T-helper 17 cell (primary cell): ENCODE measurements around the gene TEX29. TPM values are rescaled to one million over a fixed set of nuclear protein-coding genes. Genes with fewer than 3 reads are reported as not detected.
A peak's percentile ranks its signal among the peaks of the same experiment; 100 is the strongest.

Source experiments
- ATAC-seq: fragments of 150-1000 bp; cut with Tn5 transposase; 2 replicates; pipeline ENCODE4 v1.10.0; 2021; ENCODE audit warnings: mild to moderate bottlenecking, moderate library complexity
- DNase-seq, 3 donors: peaks; one replicate each; pipeline versions ENCODE4 v3.0.0 to v3.0.0-alpha.2; 2020 to 2021
- H3K9me3 ChIP-seq: one replicate; pipeline ENCODE4 v1.7.0; 2013; ENCODE audit warnings: low read length, mild to moderate bottlenecking; ENCODE audit not compliant: control insufficient read depth, poor library complexity, severe bottlenecking
- H3K27ac Mint-ChIP-seq: one replicate; pipeline ENCODE4 v1.8.0; 2022; ENCODE audit warnings: mild to moderate bottlenecking, moderate library complexity, mixed read lengths
- H3K27me3 Mint-ChIP-seq: one replicate; pipeline ENCODE4 v1.8.0; 2022; ENCODE audit warnings: mixed read lengths
- H3K36me3 Mint-ChIP-seq: one replicate; pipeline ENCODE4 v1.8.0; 2022; ENCODE audit warnings: low read depth, mixed read lengths
- H3K4me1 Mint-ChIP-seq: one replicate; pipeline ENCODE4 v1.8.0; 2022; ENCODE audit warnings: mild to moderate bottlenecking, mixed read lengths
- H3K4me3 Mint-ChIP-seq: one replicate; pipeline ENCODE4 v1.8.0; 2022; ENCODE audit warnings: mild to moderate bottlenecking, moderate library complexity, mixed read lengths
- total RNA-seq, 4 donors: library from RNA in 2 of 4; stranded (reverse) in 2 of 4; gene quantifications; one replicate each; pipeline ENCODE4 v1.2.3 and lab custom pipeline; 2022 to 2026

Gene TEX29
- total RNA-seq, 2 donors from 2014 or later, result not detected

- no peak overlapping the region for H3K4me3 Mint-ChIP-seq
- DNase-seq, result no peak
- ATAC-seq, result no peak
Measured at GRCh38 chr13:111328574-111329410, 8.3 kb downstream of the TEX29 start.

GRCh38 chr13:111329641-111330040, 9.2 kb downstream of the TEX29 start:
- H3K27ac Mint-ChIP-seq, result no peak overlapping the region
- peaks cover 2% of the 10 kb centered on the region for H3K4me1 Mint-ChIP-seq
- peaks cover 3% of the 10 kb centered on the region for H3K36me3 Mint-ChIP-seq
- DNase-seq, result no peak
- no peaks in the 10 kb centered on the region for H3K27me3 Mint-ChIP-seq
- no peak overlapping the region for H3K4me3 Mint-ChIP-seq
- H3K9me3 ChIP-seq, result no peaks in the 10 kb centered on the region
- no peak for ATAC-seq

More at GRCh38 chr13:111328574-111329410, 8.3 kb downstream of the TEX29 start:
- Mint-ChIP-seq H3K27me3 (no peaks in the 10 kb centered on the region), H3K36me3 (peaks cover 3% of the 10 kb centered on the region), H3K4me1 (peaks cover 3% of the 10 kb centered on the region), H3K27ac (no peak overlapping the region)
- H3K9me3 ChIP-seq, result no peaks in the 10 kb centered on the region

- Mint-ChIP-seq H3K27me3 (no peaks in the 10 kb centered on the region), H3K27ac (no peak overlapping the region), H3K4me1 (peaks cover 2% of the 10 kb centered on the region), H3K4me3 (no peak overlapping the region), H3K36me3 (peaks cover 3% of the 10 kb centered on the region)
- DNase-seq, result no peak
- ATAC-seq, result no peak
- H3K9me3 ChIP-seq, result no peaks in the 10 kb centered on the region
Measured at GRCh38 chr13:111330066-111330610, 9.7 kb downstream of the TEX29 start.

DNA sequence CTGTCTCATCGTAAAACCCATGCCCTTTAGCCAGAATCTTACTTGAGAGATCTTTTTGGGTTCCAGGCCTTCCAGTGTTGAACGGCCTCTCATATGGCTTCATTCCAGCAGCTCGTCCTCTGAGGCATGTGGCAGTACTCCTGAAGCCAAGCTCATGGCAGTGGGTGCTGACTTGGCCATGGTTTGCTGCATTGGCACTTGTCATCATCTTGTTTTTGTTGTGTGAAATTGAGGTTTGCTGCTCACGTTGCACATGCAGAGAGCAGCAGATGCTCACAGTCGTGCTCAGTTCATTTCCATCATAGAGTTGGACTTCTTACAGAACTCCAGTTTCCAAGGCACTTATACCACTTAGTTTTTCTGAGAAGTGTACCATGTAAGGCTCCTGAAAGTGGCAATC, 14.9 kb downstream of the TEX29 start:
- no peaks in the 10 kb centered on the region for H3K4me1 Mint-ChIP-seq
- DNase-seq (no peak), ATAC-seq (no peak)
- peak overlapping the region; percentile 42 for H3K4me3 Mint-ChIP-seq
- peaks cover 3% of the 10 kb centered on the region for H3K36me3 Mint-ChIP-seq
- H3K27ac Mint-ChIP-seq, result no peak overlapping the region
- no peaks in the 10 kb centered on the region for H3K9me3 ChIP-seq
- no peaks in the 10 kb centered on the region for H3K27me3 Mint-ChIP-seq

DNA sequence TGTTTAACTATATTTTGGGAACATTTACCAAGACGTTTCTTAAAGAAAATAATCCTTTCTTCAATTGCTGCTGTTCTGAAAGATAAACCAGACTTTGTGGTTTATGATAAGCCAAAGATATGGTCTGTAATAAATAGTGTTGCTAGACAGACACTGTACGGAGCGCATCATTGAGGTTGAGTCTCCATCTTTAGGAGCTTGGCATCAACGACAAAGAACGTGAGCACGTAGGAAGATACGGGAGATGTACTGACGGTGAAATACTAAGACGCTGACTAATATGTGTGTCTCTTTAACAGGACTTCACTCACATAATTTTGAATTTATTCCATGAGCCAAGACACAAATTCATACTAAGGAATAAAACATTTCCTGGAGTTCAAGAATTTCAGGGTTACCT, 16.2 kb downstream of the TEX29 start:
- no peaks in the 10 kb centered on the region for H3K27me3 Mint-ChIP-seq
- no peaks in the 10 kb centered on the region for H3K9me3 ChIP-seq
- H3K27ac Mint-ChIP-seq, result no peak overlapping the region
- no peaks in the 10 kb centered on the region for H3K4me1 Mint-ChIP-seq
- DNase-seq (no peak), ATAC-seq (no peak)
- H3K4me3 Mint-ChIP-seq, result no peak overlapping the region
- H3K36me3 Mint-ChIP-seq, result peaks cover 3% of the 10 kb centered on the region

GRCh38 chr13:111337206-111337605, 16.8 kb downstream of the TEX29 start:
- H3K4me1 Mint-ChIP-seq, result no peaks in the 10 kb centered on the region
- no peak for ATAC-seq
- H3K4me3 Mint-ChIP-seq, result no peak overlapping the region

GRCh38 chr13:111337741-111338140, 17.3 kb downstream of the TEX29 start:
- H3K36me3 Mint-ChIP-seq, result peaks cover 3% of the 10 kb centered on the region
- ATAC-seq, result no peak
- H3K9me3 ChIP-seq, result no peaks in the 10 kb centered on the region

More at GRCh38 chr13:111337206-111337605, 16.8 kb downstream of the TEX29 start:
- no peak for DNase-seq
- Mint-ChIP-seq H3K36me3 (peaks cover 3% of the 10 kb centered on the region), H3K27me3 (no peaks in the 10 kb centered on the region), H3K27ac (no peak overlapping the region)
- H3K9me3 ChIP-seq, result no peaks in the 10 kb centered on the region

DNA sequence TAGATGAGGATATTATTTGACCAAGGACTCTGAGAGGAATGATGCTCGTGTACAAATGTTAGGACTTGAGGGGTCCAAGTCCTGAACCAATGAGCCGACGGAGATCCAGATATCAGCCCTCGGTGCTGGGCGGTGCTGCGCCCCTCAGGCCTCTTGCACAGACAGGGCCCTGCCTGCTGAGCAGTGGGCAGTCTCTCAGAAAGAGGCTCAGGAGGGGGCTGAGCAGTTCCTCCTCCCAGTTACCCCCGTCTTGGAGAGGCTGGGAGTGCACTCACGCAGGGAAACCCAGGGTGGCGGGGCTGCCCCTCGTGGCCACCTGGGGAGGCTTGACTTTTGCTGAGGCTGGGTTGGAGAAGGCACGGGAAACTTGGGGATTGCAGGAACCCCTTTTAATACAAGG, 18.4 kb downstream of the TEX29 start:
- DNase-seq (no peak), ATAC-seq (no peak)
- no peaks in the 10 kb centered on the region for H3K9me3 ChIP-seq
- Mint-ChIP-seq H3K4me3 (no peak overlapping the region), H3K27ac (no peak overlapping the region), H3K36me3 (no peaks in the 10 kb centered on the region), H3K4me1 (peaks cover 2% of the 10 kb centered on the region), H3K27me3 (no peaks in the 10 kb centered on the region)

More at GRCh38 chr13:111337741-111338140, 17.3 kb downstream of the TEX29 start:
- Mint-ChIP-seq H3K27me3 (no peaks in the 10 kb centered on the region), H3K4me3 (no peak overlapping the region), H3K4me1 (no peaks in the 10 kb centered on the region), H3K27ac (no peak overlapping the region)
- no peak for DNase-seq

- Mint-ChIP-seq H3K4me3 (no peak overlapping the region), H3K36me3 (no peaks in the 10 kb centered on the region), H3K4me1 (peaks cover 2% of the 10 kb centered on the region), H3K27me3 (no peaks in the 10 kb centered on the region), H3K27ac (no peak overlapping the region)
- no peaks in the 10 kb centered on the region for H3K9me3 ChIP-seq
- ATAC-seq, result no peak
- DNase-seq, result no peak
Measured at GRCh38 chr13:111339366-111340143, 19.1 kb downstream of the TEX29 start.

DNA sequence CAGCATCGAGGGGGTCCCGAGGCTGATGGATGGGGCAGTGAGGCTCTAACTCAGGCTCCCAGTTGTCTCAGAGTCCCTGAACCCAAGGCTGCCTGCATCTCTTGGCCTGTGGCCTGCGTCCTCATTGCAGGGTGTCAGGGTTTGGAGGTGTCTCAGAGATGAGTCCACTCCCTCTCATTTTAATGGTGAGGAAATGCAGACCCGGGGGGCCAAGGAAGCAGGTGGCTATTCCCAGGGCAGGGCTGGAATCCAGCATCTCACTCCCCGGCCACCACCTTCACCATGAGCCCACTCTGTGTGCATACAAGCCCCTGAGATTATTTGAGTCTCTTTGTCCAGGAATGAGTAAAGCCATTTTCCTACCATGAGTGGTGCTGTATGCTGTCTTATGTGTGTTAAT, 21.4 kb downstream of the TEX29 start:
- no peaks in the 10 kb centered on the region for H3K27me3 Mint-ChIP-seq
- peaks cover 2% of the 10 kb centered on the region for H3K4me1 Mint-ChIP-seq
- no peak overlapping the region for H3K4me3 Mint-ChIP-seq
- no peaks in the 10 kb centered on the region for H3K9me3 ChIP-seq
- ATAC-seq, result no peak
- H3K27ac Mint-ChIP-seq, result no peak overlapping the region
- H3K36me3 Mint-ChIP-seq, result no peaks in the 10 kb centered on the region
- no peak for DNase-seq

DNA sequence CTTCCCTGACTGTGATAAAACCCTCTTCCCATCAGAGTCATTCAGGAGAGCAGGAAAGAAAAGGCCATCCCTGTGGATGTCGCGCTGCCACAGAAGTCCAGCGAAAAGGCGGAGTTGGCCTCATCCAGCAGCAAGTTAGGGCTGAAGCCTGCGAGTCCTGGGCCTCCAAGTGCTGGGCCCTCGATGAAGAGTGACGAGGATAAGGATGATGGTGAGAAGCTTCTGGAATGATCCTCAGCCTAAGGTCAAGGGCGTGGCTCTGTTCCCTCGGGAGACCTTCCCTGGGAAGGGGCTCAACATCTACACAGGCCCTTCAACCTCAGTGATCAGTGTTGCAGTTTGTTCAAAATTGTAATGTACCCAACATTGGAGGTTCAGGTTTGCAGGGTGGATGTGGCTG, 22.3 kb downstream of the TEX29 start:
- H3K4me1 Mint-ChIP-seq, result peaks cover 2% of the 10 kb centered on the region
- DNase-seq (no peak), ATAC-seq (no peak)
- no peaks in the 10 kb centered on the region for H3K9me3 ChIP-seq
- H3K27ac Mint-ChIP-seq, result no peak overlapping the region
- no peak overlapping the region for H3K4me3 Mint-ChIP-seq
- peaks cover 5% of the 10 kb centered on the region for H3K27me3 Mint-ChIP-seq
- H3K36me3 Mint-ChIP-seq, result peaks cover 2% of the 10 kb centered on the region

DNA sequence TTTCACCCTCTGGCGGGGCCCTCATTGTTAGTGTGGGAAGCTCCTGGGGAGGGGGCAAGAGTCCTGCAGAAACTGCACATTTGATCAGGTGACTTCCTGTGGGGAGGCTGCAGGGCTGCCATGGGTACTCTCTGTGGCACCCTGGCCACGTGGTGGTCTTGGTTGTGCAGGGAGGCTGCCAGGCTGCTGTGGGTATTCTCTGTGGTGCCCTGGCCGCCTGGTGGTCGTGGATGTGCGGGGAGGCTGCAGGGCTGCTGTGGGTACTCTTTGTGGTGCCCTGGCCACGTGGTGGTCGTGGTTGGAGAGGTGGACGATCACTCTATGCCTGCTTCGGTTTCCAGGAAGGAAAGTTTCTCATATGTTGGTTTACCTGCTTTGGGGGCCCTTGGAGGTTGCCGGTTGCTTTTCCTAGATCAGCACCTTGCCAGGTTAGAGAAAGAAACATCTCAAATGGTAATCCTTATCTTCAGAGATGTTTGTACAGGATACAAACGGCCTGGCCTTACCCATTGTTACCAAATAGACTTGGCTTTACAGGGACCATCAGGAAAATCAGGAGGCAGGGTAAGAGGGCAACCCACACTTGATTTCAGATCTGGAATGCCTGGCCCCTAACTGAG, 22.9 kb downstream of the TEX29 start:
- DNase-seq, result no peak
- H3K27ac Mint-ChIP-seq, result no peak overlapping the region
- H3K9me3 ChIP-seq, result no peaks in the 10 kb centered on the region
- peaks cover 2% of the 10 kb centered on the region for H3K36me3 Mint-ChIP-seq
- peaks cover 2% of the 10 kb centered on the region for H3K4me1 Mint-ChIP-seq
- no peak overlapping the region for H3K4me3 Mint-ChIP-seq
- ATAC-seq, result no peak
- H3K27me3 Mint-ChIP-seq, result peaks cover 5% of the 10 kb centered on the region
